ENCODE results near the gene PSG4.
"Not testable (repeated sequence)": the region's sequence is repeated elsewhere in the genome, so short reads cannot be mapped to it uniquely, and the experiment has no call there.

The PSG4 gene

GRCh38 chr19:43197666-43198397 is 7.6 kb downstream of the PSG4 start:
- DNase-seq, result not testable (repeated sequence)

- DNase-seq, result not testable (repeated sequence)
Measured at GRCh38 chr19:43194397-43194796, 11.0 kb downstream of the PSG4 start.

DNA sequence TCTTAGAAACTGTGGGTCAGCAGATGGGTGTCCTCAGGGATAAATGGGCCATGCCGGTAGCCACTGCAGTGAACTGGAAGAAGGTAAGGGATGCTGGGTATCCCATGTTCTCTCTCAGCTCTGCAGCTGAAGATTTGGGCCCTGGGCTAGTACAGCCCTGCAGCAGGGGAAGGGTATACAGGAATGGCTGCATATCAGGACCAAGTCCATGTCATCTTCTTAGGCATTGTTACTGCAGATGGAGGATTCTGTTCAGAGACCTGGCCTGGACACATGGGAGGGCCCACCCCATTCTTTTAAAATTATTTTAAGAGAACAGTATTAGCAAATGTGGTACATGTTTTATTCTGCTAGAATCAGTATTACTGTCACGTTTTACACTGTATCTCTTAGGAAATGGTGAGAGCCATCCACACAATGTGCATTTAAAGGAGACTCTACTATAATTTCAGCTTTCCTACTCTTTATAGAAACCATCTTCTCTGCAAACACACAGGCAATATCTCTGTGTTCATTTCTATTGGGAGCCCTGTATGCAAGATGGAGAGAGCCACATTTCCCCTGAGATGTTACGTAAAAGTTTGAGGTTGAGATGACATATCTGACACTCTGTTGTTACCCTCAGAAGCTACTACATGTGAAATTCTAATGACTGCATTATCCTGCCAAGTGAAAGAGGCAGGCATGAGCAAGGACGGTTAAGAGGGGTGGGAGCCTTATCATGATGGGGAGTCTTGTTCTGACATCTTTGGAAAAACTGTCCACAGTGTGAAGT is 12.9 kb downstream of the PSG4 start:
- DNase-seq, result not testable (repeated sequence)

GRCh38 chr19:43188092-43188491 is 17.3 kb downstream of the PSG4 start:
- DNase-seq, result not testable (repeated sequence)

DNA sequence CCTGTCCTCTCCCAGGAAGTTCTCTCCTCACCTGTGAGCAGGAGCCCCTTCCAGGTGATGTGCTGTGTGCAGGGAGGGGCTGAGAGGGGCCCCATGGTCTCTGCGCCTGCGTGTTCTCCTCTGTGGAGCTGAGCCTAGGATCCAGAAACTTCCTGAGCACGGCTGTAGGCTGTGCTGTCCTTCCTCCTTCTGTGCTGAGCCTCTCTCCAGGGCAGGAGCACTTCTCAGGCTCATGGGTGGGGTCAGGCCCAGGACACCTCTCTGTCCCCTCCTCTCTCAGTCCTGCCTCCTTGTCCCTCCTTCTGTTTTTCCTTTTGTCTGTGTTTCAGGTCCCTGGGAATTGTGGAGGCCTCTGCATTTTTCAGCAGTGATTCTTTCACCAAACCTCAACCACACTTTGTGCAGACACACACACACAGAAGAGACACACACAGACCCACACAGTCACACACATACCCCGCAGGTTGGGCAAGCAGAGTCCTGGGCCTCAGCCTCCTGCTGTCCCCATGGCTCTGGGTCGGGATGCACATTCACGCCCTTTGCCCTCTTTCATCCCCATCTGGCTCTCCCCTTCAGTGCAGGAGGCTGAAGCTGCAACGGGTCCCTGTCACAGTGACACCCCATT is 19.0 kb downstream of the PSG4 start, which contains the start of gene PSG5:
Gene PSG5, minus strand, starts transcription at position 226 of the 625 bp plus-strand sequence. Its CDS starts 131 bp downstream, at position 95.
- not testable (repeated sequence) for DNase-seq

DNA sequence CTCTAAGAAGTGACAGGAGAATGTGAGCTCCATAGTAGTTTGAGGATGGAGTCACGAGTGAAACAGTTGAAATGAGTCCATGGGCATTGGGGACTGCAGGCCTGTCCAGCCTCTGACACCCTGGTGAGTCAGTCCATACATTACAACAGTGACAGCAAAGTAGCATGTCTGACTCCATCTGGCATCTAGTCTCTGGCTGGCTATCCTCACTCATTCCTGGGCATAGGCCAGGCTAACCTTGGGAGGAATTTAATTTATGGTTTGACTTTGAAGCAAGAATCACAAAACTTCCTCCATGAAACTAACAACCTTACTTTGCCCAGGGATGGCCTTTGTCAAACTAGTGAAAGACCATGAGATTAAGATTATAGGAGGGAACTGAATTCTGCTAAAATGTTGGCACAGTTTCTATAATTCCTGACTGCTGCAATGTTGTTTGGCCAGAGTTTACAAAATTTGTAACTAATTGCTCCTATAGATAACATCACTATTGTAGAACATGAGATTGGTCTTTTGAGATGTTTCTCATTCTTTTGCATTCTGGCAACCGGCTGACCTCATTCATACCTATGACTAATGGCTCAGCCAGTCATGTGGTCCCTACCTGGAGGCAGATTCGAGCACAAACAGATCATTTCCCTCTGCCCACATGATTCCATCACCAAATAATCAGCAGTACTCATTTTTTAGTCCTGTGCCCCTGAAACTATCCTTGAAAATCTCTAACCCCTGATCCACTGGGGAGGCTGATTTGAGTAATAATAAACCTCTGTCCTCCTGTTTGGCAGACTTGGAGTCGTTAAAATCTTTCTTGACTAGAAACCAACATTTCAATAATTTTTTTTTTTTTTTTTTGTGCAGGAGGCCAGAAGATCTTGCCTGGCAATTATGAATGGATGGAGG is 23.3 kb downstream of the PSG4 start:
- DNase-seq, result not testable (repeated sequence)

DNA sequence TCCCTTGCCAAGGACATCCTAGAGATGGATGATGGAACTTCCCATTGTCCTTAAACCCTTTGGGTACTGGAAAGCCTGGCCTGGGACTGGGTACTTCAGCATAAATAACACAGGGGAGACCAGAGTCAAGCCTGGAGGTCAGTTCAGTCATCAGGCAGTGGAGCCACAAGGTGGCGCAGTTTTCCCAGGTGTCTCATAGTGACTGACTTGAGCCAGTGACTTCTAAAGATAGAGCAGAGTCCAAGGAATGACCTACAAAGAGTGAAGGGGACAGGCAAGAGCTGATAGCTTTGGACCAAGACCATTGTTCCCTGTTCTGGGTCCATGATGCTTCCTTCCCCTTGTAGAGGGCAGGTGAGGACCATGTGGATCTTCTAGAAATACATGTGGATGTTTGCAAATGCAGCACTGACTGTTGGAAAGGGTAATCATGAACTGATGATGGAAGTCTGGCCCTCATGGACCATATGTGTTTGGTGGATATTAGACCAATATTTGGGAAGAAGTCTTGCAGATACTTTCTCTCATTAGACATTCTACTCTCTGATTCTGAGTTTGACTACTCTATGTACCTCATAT is 25.8 kb downstream of the PSG4 start:
- not testable (repeated sequence) for DNase-seq

DNA sequence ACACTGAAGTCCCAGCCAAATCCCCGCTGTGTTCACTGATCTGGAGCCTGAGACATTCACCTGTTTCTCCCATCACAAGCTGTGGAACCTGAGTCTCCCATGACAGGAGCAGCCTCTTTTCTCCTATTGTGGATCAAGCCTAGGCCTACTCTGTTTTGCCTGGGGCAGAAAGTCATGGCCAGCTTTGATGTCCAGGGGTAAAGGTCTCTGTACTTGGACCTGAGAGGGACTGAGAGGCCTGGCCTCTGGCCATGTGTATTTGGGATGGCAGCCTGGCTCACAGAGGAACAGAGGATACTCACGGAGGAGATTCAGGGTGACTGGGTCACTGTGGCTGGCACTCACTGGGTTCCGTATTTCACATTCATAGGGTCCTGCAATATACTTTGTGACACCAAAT is 26.9 kb downstream of the PSG4 start:
- not testable (repeated sequence) for DNase-seq

DNA sequence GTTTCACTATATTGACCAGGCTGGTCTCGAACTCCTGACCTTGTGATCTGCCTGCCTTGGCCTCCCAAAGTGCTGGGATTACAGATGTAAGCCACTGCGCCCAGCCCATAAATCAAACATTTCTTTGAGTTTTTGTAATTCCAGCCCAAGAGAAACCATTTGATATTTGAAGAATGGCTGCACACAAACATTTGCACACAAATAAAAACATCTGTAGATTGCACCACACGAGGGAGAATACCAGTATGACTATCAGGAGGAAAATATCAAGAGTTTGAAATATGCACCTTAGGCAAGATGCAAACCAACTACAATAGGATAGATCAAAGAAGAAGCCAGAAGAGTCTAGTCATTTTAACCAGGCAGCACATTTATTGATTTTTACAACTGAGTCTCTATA is 39.5 kb downstream of the PSG4 start:
- DNase-seq, result not testable (repeated sequence)

DNA sequence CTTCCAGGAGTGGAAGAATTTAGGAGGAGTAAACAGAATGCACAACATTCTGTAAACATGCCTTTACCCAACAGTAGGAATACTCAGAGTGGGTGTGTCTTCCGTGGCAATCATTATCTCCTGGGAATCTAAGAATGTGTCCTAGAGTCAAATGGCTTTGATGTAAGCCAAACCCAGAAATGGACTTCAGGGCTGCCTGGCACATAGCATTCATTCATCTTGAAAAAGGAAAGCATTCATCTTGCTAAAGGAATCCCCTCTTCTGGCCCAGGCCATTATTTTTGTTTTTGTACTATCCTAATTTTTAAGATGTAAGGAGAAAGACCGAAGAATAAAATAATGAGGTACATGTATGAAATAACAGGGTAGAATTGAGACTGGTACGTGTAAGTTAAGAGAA is 42.3 kb downstream of the PSG4 start:
- not testable (repeated sequence) for DNase-seq

DNA sequence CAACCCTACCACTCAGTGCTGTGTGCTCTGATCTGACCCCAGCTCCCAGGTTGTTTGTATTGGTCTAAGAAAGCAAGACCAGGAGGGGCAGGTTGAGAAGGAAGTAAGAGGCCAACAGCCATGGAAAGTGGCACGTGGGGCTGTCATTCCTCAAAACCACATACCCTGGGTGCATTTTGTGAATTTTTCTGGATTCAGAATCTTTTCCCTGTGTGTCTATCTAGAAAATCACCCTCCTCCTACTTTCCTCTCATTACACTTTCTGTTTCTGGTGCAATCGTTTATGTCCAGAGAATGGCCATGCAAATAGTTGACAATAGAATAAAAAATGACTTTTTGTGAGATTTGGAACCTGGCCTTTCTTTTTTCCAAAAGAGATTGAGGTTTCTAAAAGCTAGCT is 43.2 kb downstream of the PSG4 start:
- not testable (repeated sequence) for DNase-seq

DNA sequence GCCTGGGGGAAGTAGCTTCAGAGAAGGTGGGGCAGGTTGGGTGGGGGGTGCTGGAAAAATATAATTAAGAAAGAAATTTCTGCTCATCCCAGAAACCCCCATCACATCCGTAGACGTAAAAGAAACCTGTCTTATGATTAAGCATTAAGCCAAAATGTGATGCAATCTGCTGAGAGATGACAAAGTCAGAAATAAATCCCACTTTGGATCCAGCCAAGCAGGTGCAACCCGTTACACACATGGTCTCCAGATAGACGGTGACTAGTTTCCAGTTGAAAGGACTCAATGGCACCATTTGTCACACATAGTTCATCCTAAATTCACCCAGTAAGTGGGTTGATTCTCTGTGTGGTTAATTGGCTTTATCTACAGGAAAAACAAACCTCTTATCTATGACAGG is 53.2 kb downstream of the PSG4 start:
- no peak for DNase-seq

GRCh38 chr19:43149788-43150187 is 55.6 kb downstream of the PSG4 start:
- DNase-seq, result not testable (repeated sequence)

DNA sequence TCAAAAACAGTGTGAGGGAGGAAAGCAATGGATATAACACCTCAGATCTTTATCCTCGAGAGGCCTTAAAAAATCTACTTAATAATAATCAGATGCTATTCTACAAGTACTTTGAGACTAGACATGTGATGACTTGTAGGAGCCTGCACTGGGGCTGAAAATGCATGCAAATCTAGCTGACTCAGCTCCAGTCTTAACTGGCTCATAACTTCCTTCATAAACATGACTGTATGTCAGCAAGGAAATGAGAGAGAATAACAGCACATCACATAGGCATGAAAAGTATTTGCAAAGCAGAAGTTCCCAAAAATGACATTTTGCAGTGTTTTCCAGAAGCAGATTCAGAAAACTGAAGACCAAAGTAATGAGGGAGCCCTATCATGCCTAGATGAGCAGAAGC is 57.2 kb downstream of the PSG4 start:
- DNase-seq, result no peak
